ENCODE measurements around the gene MAN1A1.

Gene MAN1A1

DNA sequence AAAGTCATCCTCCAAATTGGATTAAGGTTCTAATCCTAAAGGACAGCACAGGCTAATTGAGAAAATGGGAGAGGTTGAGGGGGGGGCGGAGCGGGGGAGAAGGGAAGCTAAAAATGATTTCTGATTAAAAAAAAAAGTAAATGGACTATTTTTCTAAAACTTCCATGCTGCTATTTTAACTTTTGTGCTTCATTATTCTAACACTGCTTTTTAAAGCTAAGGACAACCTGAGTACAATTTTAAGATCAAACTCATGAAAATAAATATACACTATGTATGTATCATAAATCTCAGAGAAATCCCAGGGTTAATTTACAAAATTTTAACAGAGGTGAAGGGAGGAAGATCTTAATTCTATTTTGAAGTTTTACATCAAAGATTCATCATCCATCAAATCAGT is 4.4 kb downstream of the MAN1A1 start:
- DNase-seq, result no peak

DNA sequence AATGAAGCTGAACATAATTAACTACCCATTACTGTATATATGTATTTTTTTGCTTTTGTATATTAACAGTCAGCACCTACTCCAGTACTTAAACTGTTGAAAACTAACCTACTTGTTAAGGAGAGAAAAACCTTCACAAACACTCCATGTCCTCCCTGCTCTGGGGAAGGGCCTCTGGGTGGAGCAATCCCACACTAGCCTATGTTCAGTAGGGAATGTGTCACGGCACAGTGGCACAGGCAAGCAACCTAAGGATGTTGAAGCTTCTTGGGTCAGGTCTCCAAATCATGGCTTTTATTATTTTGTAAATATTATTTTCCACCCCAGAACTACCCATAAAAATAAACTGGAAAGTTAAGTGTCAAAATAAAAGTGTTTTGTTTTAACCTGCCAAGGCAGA is 5.3 kb downstream of the MAN1A1 start:
- DNase-seq, result no peak

DNA sequence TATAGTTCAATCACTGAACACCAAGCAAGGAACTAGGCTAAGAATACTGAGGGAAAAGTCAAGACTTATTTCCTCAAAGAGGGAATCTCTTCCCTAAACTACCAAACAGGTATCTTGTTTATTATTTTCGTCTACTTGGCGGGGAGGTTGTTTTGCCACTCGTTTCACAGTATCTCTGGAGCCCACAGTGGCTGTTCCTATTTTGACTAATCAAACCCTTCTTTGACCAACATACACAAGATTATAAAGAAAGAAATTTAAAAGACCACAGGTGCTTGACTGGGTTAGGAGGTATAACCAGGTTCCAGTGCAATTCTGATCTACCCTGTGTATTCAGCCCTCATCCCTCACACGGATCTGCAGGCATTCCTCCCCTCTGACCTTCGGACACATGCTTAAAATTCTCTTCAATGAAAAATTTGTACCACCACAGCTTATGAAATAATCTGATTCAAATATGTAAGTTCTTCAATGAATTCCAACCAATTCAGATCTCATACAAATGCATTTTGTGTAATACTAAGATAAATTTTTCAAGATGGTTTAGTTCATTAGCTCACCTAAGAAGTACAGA is 5.9 kb downstream of the MAN1A1 start:
- DNase-seq, result no peak

DNA sequence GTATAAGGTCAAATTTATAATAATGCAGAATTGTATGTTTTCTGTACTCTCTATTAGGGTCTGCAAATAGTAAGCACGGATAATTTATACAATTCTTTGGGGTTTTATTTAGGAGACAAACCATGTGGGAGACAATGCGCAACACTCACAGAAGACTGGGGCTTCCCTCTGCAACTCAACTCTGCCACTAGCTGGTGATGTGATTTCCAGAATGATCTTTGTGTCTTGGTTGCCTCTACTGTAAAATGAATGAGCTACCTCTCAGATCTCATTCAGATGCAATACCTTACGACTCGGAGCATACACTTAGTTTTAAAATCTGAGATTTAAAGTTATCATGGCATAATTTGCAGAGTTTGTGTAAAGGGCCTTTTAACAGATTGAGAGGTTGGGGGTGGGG is 6.4 kb downstream of the MAN1A1 start:
- no peak for DNase-seq

DNA sequence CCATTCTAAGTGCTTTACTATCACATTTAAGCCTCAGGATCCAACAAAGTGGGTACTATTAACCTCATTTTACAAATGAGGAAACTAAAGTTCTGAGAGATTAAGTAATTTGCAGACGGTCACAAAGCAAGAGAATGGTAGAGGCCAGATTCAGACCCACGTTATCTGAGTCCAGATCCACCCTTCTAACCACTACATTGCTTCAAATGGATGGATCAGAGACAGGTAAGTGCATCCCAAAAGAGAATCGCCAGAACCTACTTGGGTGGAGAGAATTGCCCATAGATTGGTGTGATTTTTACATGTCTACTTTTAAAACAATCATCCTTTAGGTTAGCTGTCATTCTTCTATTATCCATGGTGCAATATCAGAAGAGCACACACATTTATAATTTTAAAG is 7.1 kb downstream of the MAN1A1 start:
- no peak for DNase-seq

DNA sequence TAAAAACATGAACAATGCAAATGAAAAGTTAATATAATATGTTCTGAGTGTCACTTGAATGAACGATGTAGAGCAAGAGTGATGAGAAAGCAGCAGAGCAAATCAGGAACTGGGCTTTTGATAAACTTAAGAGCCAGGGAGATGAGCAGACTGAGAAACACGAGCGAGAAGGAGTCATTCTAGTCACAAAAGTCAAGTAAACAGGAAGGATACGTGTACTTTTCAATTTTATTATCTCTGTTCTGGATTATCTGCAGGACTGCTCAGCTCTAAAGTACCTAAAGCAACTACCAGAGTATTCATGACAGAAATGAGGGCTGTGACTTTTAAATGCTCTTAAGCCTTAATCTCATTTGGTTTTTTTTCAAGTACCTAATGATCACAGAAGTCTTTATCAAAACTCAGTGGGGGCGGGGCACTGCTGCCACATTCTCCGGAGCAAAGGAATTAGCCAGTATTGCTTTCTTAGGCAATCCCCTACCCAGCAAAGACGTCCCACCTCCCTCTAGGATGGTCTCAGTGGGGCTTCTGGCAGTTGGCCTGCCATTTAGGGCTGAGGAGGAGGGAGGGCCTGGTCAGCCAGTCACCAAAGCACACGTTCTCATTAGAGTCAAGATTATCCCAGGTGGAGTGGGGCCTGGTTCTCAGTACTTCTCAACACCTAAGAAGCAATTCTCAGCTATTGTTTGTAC is 8.6 kb downstream of the MAN1A1 start:
- no peak for DNase-seq

DNA sequence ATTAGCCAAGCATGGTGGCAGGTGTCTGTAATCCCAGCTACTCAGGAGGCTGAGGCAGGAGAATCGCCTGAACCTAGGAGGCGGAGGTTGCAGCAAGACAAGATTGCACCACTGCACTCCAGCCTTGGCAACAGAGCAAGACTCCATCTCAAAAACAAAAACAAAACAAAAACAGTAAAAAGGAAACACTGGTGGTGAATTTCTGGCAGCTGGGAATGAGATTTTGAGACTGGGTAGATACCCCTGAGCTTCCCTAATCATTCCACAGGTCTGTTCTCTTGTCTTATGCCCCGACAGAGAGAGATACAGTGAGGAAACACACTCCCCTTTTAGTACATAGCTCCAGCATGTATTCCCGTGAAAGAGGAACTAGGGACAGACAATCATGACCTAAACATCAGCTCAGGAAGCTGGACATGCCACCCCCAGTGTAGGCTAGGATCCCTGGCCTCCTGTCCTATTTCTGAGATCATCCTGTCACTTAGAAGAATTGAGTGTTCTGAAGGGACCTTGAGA is 9.6 kb downstream of the MAN1A1 start:
- DNase-seq, result no peak

DNA sequence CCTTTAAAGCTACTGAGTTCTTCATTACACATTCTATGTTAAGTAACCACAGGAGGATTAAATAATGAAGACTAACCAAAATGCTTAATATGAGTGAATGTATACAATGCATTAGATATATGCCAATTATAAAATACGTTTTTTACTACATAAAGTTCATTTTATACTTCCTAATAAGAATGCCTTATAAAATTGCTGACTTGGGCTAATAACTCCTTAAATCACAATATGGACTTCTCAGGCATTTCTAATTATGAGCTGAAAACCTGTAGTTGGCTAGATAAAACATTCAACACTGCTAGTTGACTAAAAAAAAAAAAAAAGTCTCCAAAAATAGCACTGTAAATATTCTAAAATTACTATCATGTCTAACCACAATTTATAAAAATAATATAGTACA is 11.8 kb downstream of the MAN1A1 start:
- DNase-seq, result no peak

DNA sequence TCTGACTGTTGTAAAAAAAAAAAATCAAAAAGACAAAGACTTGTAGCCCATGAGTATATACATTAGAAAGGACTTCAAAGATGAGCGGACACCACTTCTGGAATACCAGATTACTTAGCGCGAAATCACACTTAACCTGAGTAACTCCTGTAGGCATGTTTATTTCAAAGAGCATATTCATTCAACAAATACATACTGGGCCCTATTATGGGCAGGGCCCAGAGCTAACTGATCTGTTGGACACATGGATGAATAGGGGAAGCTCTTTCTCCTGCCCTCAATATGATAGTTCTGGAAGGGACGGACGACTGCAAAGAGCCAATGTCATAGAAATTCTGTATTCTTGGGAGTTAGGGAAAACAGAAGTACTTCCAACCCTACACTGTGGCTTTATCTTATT is 12.3 kb downstream of the MAN1A1 start:
- DNase-seq, result no peak

DNA sequence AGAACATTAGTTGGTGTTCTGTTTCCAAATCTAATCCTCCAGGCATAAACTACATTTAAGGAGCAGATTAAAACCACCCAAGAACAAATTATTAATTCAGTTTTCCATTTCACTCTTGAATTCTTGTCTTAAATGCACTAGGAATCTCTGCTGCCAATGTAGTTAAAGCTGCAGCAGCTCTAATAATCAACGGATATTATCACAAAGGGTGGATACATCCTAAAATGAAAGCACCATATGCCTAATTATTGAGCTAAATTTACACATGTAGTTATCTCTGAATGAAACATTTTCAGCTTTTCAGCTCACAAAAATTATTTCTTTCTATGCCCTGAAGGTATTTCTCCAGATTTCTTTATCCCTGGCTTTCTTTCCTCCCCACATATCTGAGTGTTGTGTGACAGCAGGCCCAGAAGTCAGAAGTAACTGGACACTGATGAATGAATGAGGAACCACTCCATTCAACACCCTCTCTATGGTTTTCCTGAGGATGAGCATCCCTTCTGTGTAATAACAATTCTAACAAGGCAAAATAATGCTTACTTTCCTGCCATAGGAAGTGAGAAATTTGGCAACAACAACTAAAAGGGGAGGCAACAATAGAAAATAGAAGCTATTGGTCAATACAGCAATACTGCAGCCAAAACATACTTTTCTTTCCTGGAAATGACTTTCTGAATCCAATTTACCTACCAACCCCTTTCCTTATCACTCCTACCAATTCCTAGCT is 14.9 kb downstream of the MAN1A1 start:
- DNase-seq, result no peak

DNA sequence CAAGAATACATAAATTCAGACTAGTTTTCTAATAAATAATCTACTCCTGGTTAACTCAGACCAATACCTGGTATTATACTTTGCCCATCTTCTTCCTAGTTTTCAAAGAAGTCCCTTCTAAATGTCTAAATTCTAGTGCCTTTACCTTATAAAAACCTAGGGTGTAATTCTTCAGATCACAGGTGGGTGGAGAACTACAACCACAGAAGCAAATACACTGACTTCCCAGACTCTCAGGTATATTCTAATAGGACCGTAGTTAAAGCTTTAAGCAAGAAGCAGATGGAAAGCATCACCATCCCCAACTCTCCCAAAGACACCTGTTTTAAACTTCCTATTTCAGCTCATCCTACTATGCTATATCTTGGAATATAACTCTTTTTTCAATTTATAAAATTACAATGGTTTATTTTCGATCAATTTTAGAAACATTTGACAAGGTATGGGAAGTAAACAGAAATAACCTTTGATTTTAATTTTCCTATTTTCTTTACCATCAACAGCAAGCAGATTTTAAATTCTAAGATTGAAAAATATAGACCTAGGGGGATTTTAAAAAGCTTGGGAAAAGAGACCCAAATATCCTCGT is 15.8 kb downstream of the MAN1A1 start:
- no peak for DNase-seq

DNA sequence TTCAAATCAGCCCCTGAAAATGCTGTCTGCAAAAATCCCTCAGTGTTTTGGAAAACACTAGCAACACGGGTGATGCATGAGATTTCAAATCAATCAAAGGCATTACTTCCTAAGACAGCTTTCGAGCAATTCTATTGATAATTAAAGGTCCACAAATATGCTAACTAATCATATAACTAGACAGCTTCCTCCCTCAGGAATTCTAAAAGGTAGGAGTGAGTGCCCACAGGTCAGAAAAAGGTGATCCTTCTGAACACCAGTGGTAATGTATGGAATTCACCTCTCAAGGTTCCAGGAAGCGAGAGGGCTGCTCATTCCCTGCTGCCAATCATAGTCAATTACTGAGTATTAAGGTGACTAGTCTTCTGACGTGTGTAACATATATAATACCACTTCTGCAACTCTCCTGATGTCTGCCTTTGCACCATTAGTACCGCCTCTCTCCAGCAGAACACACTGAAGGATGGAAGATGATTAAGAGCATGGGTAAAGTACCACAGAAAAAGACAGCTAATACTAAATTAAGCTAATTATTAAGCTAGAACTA is 16.4 kb downstream of the MAN1A1 start:
- no peak for DNase-seq

DNA sequence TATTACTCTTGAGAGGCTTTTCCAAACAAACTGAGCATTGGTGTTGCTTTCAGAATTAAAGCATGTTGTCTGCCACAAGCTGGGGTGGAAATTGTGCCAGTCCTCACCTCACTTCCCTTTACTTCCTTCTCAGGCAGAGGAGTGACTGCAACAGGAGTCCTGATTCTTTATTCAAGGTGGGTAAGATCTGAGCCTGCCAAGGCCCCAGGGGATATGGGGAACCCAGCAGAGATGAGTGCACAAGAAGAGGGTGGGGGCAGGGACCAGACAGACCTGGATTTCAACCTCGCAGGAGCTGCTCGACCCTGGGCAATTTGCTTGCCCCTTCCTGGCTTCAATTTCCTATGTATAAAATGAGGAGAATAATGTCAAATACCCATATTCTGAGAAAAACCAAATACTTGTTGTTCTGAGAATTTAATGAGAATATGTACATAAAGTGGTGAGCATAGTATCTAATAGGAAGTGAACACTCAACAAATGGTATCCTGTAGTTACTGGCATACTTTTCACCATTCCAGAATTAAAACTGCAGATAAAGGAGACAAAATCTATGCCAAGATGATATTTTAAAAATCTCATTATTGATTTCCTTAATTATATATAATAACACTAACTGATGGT is 17.8 kb downstream of the MAN1A1 start:
- DNase-seq, result no peak

DNA sequence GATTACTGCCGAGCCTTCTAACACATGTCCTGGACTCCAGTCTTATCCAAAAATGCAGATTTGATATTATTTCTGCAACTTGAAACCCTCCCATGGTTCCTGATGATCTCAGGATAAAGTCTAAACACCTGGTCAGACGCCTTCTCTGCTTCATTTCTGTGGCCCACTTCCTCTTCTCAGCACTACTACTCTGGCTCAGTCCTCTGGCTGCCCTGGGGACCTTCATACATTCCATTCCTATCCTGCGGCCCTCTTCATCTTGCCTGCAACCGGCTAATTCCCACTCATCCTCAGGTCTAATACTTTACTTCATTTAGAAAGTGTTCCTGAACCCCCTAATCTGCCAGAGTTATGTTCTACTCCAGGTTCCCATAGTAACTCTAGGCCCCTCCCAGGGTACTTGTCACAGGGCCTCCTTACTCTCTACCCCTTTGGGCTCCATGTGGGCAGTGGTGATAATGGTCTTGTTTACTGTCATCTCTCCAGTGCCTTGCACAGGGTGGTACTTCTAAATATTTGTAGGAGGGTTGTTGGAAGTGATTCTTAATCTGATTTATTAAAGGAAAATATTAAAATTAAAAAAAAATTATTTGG is 18.9 kb downstream of the MAN1A1 start:
- no peak for DNase-seq

DNA sequence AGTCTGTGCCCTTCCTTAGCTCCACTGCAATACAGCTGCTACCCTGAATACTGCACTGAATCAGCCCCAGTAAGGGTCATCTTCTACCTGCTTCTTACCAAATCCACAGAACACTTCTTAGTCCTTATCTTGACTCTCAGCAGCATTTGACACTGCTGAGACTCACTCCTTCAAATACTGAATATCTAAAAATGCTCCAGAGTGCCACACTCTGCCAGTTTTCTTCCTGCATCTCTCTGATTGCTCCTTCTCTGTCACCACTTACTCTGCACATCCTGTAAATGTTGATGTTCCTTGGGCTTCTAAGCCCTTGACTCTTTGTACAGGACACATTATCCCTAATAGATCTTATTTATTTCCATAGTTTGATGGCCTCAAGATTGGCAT is 19.8 kb downstream of the MAN1A1 start:
- no peak for DNase-seq

DNA sequence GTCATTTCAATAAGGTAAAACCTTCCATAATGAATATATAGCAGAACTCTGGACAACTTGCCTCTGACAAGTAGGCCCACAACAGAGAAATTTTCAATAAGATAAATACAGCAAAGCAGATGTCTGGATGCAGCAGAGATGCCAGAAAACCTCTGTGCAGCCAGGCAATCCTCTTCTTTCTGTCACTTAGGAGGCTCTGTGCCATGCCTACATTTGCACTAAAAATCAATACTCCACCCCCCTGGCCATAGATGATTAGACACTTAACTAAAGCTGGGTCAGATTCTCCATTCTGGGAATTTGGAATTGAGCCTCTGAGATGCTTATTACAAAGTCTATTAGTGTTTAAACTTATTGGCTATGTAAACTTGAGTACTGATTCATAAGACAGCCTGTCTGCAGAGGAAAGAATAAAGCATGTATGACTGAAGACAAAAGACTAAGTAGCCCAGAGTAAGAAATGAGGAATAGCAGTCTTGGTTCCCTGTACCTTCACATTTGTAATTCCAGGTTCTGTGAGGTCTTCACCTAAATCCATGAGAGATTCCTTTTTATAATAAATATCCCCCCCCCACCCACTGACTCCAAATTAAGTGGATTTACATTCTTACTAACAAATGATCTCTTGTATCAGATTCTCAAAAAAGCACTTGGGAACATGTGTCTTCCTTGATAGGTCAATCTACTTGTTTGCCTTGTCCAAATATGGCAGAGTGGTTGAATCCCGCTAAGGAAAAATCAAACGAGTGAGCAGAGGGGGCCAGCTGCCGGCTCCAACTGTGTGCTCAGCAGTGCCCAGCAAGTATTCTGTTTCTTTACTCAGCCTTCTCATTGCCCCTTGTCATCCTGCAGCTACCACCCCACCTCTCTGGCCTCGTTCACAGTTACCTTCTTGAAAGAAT is 20.4 kb downstream of the MAN1A1 start:
- DNase-seq, result no peak

DNA sequence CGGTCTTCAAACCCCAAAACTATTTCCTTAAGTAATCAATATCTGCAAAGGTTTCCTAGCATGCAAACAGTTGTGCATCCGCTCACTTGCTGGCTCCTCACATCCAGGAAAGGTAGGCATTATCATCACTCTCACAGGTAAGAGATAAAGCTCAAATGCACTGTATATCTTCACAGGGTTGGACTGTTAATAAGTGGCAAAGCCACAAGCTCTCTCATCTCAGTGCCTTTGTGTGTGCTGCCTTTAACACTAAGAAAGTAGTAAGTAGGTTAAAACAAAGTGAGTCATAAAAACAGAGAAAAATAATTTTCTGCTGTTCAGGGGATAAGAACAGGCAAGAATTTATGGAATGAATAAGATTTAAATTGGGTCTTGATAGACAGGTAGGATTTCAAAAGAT is 21.3 kb downstream of the MAN1A1 start:
- no peak for DNase-seq

DNA sequence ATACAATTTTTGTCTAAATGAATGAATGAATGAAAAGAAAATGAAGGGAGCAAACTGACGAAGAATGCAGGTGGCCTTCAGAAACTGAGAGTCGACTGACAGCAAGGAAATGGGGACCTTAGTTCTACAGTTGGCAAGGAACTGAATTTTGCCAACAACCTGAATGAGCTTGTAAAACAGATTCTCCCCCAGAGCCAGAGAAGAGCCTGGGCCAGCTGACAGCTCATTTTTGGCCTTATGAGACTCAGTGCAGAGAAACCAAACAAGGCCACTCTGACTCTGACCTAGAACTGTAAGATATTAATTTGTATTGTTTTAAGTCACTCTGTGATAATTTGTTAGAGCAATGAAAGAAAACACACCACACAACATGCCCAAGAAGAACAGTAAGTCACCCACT is 21.8 kb downstream of the MAN1A1 start:
- DNase-seq, result no peak

DNA sequence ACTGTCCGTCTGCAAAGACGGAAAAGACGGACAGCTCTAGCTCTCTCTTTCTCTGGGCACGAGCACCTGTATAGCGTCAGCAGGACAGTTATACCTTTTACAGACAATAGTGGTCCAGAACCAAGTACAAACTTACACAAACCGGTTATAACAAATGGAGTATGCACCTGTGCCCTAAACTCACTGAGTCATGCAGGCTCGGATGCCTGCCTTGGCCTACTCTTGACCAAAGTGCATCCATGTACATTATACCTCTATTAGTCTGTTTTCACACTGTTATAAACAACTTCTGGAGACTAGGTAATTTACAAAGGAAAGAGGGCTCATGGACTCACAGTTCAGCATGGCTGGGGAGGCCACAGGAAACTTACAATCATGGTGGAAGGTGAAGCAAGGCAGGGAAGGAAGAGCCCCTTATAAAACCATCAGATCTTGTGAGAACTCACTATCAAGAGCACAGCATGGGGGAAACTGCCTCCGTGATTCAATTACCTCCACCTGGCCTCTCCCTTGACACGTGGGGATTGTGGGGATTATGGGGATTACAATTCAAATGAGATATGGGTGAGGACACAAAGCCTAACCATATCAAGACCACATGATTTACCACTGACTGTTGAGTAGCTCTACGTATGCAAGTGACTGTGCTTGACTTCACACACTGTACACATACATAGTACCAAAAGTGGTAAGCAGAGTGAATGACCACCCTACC is 23.1 kb downstream of the MAN1A1 start:
- no peak for DNase-seq

DNA sequence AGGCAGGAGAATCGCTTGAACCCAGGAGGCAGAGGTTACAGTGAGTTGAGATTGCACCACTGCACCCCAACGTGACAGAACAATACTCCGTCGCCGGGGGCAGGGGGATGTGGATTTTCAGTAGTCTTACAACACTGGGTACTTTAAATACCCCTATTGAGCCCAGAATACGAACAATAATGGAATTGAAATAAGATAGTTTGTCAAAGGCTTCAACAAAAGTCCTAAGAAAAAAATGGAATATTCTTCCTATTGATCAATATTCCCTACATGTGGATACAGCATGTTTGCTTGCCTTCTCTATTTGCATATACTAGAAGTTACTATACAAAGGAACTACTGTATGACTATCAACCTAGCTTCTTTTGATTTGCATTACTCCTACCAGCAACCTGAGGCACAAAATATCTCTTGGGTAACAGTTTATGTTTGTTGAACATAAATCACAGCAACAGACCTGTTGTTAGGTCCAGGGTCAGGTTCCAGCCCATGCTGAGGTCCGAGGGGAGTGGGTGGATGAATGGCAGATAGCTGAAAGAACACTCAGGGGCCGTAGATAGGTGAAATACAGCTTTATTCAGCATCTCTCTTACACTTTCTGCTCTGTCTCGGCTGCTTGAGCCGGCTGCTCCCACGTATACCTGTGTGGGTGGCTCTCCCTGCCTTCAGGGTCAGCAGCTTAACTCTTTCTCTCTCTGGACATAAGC is 23.8 kb downstream of the MAN1A1 start:
- DNase-seq, result no peak

Data from right hindlimb (tissue), 1 donor.